Measurements from ENCODE around the gene MMRN2.
A peak's percentile ranks its signal among the peaks of the same experiment; 100 is the strongest.
"Not testable (repeated sequence)": the region's sequence is repeated elsewhere in the genome, so short reads cannot be mapped to it uniquely, and the experiment has no call there.

MMRN2 gene

DNA sequence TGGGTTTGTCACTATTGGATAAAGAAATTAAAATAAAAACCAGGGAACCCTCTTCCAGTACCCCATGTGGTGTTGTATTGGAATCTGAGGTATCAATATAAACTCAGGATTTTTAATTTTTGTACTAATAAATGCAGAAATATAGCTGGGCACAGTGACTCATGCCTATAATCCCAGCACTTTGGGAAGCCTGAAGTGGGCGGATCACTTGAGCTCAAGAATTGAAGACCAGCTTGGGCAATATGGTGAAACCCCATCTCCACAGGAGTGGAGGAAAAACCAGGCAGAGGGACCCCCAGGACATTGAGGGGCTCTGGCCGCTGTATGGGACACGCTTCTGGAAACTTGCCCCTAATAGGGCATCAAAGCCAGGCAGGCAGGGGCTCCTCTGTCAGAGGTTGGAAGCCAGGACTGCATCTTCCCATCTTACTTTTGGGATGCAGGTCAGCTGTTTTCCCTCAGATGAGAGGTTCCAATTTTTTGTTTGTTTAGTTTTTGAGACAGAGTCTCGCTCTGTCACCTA is 21.9 kb upstream of the MMRN2 start:
- Histone ChIP-seq H3K36me3 (ENCODE audit: control insufficient read depth in 1 of 2, insufficient read depth in 2 of 2, low read length in 2 of 2) (no peaks in the 10 kb centered on the region), H3K27ac (ENCODE audit: low read length) (no peak overlapping the region), H3K27me3 (ENCODE audit: low read depth, low read length) (no peaks in the 10 kb centered on the region), H3K4me1 (ENCODE audit: control insufficient read depth in 1 of 2, insufficient read depth in 2 of 2, low read length in 2 of 2) (peaks cover 6 to 14% of the 10 kb centered on the region in 2 donors), H3K4me3 (ENCODE audit: low read depth in 1 of 2, low read length in 2 of 2) (no peak overlapping the region), H3K9me3 (ENCODE audit: control insufficient read depth in 1 of 2, low read length in 2 of 2) (no peaks in the 10 kb centered on the region)

DNA sequence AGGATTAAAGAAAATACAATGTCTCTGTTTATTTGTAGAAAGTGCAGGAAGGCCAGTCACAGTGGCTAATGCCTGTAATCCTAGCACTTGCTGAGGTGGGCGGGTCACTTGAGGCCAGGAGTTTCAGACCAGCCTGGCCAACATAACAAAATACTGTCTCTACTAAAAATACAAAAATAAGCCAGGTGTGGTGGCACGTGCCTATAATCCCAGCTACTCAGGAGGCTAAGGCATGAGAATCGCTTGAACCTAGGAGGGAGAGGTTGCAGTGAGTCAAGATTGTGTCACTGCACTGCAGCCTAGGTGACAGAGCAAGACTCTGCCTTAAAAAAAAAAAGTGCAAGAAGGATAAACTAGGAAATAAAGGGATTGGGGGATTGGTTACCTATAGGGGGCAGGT is 21.0 kb upstream of the MMRN2 start:
- H3K4me3 ChIP-seq (ENCODE audit: low read depth in 1 of 2, low read length in 2 of 2); H3K27ac ChIP-seq (ENCODE audit: low read length); H3K27me3 ChIP-seq (ENCODE audit: low read depth, low read length); H3K36me3 ChIP-seq (ENCODE audit: control insufficient read depth in 1 of 2, insufficient read depth in 2 of 2, low read length in 2 of 2); H3K9me3 ChIP-seq (ENCODE audit: control insufficient read depth in 1 of 2, low read length in 2 of 2): not testable (repeated sequence)
- peaks cover 6 to 14% of the 10 kb centered on the region in 2 donors for H3K4me1 ChIP-seq (ENCODE audit: control insufficient read depth in 1 of 2, insufficient read depth in 2 of 2, low read length in 2 of 2)

DNA sequence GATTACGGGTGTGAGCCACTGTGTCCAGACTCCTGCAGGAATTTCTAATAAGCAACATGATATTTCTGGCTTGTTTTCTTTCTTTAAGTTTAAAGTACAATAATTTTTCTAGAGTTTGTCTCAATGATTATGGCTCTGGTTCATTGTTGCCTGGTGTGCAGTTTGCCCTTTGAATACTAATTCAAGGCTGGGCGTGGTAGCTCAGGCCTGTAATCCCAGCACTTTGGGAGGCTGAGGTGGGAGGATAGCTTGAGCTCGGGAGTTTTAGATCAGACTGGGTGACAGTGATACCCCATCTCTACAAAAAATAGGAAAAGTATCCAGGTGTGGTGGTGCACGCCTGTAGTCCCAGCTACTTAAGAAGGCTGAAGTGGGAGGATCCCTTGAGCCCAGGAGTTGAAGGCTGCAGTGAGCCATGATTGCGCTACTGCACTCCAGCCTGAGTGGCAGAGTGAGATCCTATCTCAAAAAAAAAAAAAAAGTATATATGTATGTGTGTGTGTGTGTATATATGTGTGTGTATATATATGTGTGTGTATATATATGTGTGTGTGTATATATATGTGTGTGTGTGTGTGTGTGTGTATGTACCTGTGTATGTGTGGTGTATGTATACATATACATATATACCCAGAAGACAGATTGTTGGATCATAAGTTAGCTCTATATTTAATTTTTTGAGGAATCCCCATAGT is 19.1 kb upstream of the MMRN2 start:
- Histone ChIP-seq H3K4me3 (ENCODE audit: low read depth in 1 of 2, low read length in 2 of 2) (no peak overlapping the region), H3K27ac (ENCODE audit: low read length) (no peak overlapping the region), H3K36me3 (ENCODE audit: control insufficient read depth in 1 of 2, insufficient read depth in 2 of 2, low read length in 2 of 2) (no peaks in the 10 kb centered on the region), H3K4me1 (ENCODE audit: control insufficient read depth in 1 of 2, insufficient read depth in 2 of 2, low read length in 2 of 2) (peaks cover 6 to 20% of the 10 kb centered on the region in 2 donors), H3K27me3 (ENCODE audit: low read depth, low read length) (no peaks in the 10 kb centered on the region), H3K9me3 (ENCODE audit: control insufficient read depth in 1 of 2, low read length in 2 of 2) (no peaks in the 10 kb centered on the region)

DNA sequence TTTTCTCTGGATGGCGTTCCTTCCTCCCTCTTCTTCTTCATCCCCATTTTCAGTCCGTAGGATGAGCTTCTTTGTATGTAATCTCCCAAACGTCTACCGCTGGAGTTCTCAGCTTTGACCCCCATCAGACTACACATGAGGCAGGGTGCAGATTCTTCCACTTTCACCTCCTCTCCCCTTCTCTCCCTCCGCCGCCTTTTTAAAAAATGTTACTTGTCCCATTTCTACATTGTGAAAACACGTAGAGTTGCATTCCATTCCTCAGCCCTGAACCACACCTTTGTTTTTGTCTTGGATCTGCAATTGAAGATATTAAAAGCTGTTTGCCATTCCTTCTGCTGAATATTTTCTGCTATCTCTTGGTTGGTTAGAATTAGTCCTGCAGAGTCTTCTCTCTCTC is 17.1 kb upstream of the MMRN2 start:
- Histone ChIP-seq H3K27me3 (ENCODE audit: low read depth, low read length) (no peaks in the 10 kb centered on the region), H3K27ac (ENCODE audit: low read length) (no peak overlapping the region), H3K9me3 (ENCODE audit: control insufficient read depth in 1 of 2, low read length in 2 of 2) (no peaks in the 10 kb centered on the region), H3K36me3 (ENCODE audit: control insufficient read depth in 1 of 2, insufficient read depth in 2 of 2, low read length in 2 of 2) (peaks cover 0 to 6% of the 10 kb centered on the region in 2 donors), H3K4me1 (ENCODE audit: control insufficient read depth in 1 of 2, insufficient read depth in 2 of 2, low read length in 2 of 2) (peaks cover 5 to 21% of the 10 kb centered on the region in 2 donors), H3K4me3 (ENCODE audit: low read depth in 1 of 2, low read length in 2 of 2) (no peak overlapping the region)

DNA sequence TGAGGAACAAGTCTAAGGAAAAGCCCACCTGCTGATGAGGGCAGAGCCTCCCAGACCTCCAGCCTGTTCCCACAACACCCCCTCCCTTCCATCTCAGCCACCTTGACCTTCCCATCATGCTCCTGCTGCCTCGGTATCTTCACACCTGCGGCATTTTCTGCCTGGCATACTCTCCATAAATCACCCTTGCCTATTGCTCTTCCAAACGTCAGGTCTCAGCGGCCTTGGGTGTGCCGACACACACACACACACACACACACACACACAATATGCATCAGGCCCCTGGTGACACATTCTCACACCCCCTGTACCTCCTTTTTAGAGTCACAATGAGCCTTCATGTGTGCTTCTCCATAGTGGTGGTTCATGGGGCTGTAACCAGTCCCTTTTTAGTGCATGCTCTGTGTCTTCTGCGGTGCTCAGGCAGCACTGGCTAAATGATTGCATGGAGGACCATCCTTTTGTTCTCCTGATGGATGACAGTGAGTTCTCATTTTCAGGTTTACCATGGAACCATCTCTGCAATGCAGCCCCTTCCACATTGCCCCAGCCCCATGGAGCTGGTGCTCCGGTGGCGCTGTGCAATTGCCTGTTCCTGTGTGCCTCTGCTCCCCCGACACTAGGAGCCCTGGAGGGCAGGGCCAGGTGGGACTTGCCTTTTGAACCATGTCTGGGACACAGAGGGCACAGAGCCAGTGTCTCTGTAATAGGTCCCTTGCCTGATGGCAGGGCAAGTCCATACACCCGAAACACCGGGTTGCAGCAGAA is 15.4 kb upstream of the MMRN2 start:
- Histone ChIP-seq H3K4me1 (ENCODE audit: control insufficient read depth in 1 of 2, insufficient read depth in 2 of 2, low read length in 2 of 2) (peaks cover 8 to 33% of the 10 kb centered on the region in 2 donors), H3K27me3 (ENCODE audit: low read depth, low read length) (no peaks in the 10 kb centered on the region), H3K9me3 (ENCODE audit: control insufficient read depth in 1 of 2, low read length in 2 of 2) (no peaks in the 10 kb centered on the region), H3K36me3 (ENCODE audit: control insufficient read depth in 1 of 2, insufficient read depth in 2 of 2, low read length in 2 of 2) (peaks cover 0 to 6% of the 10 kb centered on the region in 2 donors), H3K27ac (ENCODE audit: low read length) (no peak overlapping the region), H3K4me3 (ENCODE audit: low read depth in 1 of 2, low read length in 2 of 2) (no peak overlapping the region)

DNA sequence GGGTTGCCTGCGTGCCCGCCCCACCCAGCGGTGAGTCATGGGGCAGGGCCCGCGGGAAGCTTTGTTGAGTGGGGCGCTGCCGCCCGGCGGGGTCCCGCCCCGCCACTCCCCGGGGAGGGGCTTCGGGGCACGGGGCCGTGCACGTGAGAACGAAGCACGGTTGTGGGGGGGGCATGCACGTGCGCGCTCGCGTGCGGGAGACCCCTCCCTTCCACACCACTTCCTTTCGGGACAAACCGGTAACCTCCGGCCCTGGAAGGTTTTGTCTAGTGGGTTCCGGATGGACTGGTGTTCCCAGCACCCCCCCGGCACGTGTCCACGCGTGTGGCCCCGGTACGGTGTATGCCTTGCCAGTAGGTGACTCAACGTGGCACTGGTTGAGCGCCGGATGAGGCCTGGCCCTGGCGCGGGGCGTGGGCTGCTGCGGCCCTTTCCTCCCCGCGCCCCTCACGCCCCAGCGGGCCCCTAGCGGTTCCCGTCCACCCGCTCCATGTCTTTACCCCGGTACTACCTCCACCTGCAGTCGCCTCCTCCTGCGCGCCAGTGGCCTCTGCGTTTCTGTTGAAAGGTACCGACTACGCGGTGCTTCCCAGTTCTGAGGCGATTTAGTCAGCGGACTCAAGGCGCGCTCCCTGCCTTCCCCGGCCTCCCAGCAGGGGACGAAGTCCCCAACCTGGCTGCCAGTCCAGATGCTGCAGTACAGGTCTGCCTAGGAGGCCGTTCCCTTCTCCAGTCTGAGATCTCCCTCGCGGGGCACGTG is 14.0 kb upstream of the MMRN2 start:
- Histone ChIP-seq H3K4me3 (ENCODE audit: low read depth in 1 of 2, low read length in 2 of 2) (peak overlapping the region; percentile 60 to 76), H3K9me3 (ENCODE audit: control insufficient read depth in 1 of 2, low read length in 2 of 2) (no peaks in the 10 kb centered on the region), H3K4me1 (ENCODE audit: control insufficient read depth in 1 of 2, insufficient read depth in 2 of 2, low read length in 2 of 2) (peaks cover 10 to 47% of the 10 kb centered on the region in 2 donors), H3K27ac (ENCODE audit: low read length) (peak overlapping the region; percentile 87), H3K27me3 (ENCODE audit: low read depth, low read length) (no peaks in the 10 kb centered on the region), H3K36me3 (ENCODE audit: control insufficient read depth in 1 of 2, insufficient read depth in 2 of 2, low read length in 2 of 2) (peaks cover 0 to 6% of the 10 kb centered on the region in 2 donors)

DNA sequence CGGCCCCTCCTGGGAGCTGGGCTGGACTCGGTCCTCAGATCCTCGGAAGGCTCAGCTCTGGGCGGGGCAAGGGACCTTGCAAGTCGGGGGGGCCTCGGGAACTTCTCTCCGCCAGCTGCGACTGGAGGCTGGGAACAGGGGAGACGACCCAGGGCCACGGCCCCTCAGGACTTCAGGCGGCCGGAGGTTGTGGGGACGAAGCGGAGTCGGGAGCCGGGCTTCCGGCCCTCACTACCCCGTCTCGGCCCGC is 13.5 kb upstream of the MMRN2 start:
- H3K4me1 ChIP-seq (ENCODE audit: control insufficient read depth in 1 of 2, insufficient read depth in 2 of 2, low read length in 2 of 2): peaks cover 13 to 52% of the 10 kb centered on the region in 2 donors
- H3K27ac ChIP-seq (ENCODE audit: low read length): peak overlapping the region; percentile 87
- H3K27me3 ChIP-seq (ENCODE audit: low read depth, low read length): no peaks in the 10 kb centered on the region
- peaks cover 0 to 6% of the 10 kb centered on the region in 2 donors for H3K36me3 ChIP-seq (ENCODE audit: control insufficient read depth in 1 of 2, insufficient read depth in 2 of 2, low read length in 2 of 2)
- H3K9me3 ChIP-seq (ENCODE audit: control insufficient read depth in 1 of 2, low read length in 2 of 2): no peaks in the 10 kb centered on the region
- H3K4me3 ChIP-seq (ENCODE audit: low read depth in 1 of 2, low read length in 2 of 2): peak overlapping the region; percentile 60 to 76

DNA sequence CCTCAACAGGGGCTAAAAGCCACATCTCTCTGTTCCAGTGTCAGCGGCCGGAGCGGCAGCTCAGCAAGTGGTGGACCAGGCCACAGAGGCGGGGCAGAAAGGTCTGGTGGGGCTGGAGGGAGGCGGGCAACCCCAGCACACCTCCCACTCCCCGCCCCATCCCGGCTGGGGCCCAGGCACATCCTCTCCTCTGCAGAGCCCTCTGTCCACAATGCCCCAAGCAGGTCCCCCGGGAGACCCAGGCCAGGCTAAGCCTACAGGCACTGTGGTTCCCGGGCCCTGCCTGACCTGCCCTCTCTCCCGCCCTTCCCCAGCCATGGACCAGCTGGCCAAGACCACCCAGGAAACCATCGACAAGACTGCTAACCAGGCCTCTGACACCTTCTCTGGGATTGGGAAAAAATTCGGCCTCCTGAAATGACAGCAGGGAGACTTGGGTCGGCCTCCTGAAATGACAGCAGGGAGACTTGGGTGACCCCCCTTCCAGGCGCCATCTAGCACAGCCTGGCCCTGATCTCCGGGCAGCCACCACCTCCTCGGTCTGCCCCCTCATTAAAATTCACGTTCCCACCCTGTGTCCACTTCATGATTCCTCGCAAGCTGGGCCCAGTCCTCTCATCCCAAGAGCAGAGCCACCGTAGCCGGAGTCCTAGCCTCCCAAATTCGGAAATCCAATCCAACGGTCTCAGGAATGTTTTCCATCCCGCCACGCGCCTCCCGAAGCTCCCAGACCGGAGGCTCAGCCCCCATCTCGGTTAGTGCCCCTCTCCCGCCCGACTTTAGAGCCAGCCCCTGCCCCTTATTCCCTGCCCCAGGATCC is 13.0 kb upstream of the MMRN2 start:
- H3K4me1 ChIP-seq (ENCODE audit: control insufficient read depth in 1 of 2, insufficient read depth in 2 of 2, low read length in 2 of 2): peaks cover 13 to 53% of the 10 kb centered on the region in 2 donors
- H3K4me3 ChIP-seq (ENCODE audit: low read depth in 1 of 2, low read length in 2 of 2): peak overlapping the region; percentile 60 to 76
- H3K27me3 ChIP-seq (ENCODE audit: low read depth, low read length): no peaks in the 10 kb centered on the region
- H3K36me3 ChIP-seq (ENCODE audit: control insufficient read depth in 1 of 2, insufficient read depth in 2 of 2, low read length in 2 of 2): peaks cover 0 to 6% of the 10 kb centered on the region in 2 donors
- no peaks in the 10 kb centered on the region for H3K9me3 ChIP-seq (ENCODE audit: control insufficient read depth in 1 of 2, low read length in 2 of 2)
- H3K27ac ChIP-seq (ENCODE audit: low read length): peak overlapping the region; percentile 87

DNA sequence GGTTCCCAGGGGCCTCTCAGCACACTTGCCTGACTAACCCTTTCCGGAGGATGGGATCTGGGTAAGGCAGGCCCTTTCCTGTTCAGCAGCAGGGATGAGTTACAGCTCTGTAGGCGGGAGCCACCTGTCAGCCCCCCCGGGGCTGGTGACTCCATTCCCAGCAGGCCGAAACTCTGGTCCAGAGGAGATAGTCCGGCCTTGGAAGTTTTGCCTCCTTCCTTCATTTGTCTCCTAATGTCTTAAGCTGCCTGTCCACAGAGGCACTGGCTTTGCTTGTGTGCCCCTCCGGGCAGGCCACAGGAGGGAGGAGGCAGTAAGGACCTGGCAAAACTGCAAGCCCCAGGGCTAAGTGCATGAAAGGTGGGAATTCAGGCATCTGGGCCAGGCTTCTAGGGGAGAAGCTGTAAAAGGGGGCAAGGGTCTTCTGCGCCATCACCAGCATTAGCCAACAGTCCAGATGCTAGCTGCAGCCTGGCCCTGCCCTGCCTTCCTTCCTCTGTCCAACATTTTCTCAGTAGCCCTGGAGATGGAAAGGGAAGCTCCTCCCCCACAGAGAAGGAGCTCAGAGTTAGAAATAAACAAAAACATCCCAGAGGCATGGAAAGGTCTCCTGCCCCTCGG is 12.1 kb upstream of the MMRN2 start:
- Histone ChIP-seq H3K27me3 (ENCODE audit: low read depth, low read length) (no peaks in the 10 kb centered on the region), H3K27ac (ENCODE audit: low read length) (peak overlapping the region; percentile 87), H3K4me1 (ENCODE audit: control insufficient read depth in 1 of 2, insufficient read depth in 2 of 2, low read length in 2 of 2) (peaks cover 13 to 53% of the 10 kb centered on the region in 2 donors), H3K9me3 (ENCODE audit: control insufficient read depth in 1 of 2, low read length in 2 of 2) (no peaks in the 10 kb centered on the region), H3K36me3 (ENCODE audit: control insufficient read depth in 1 of 2, insufficient read depth in 2 of 2, low read length in 2 of 2) (peaks cover 0 to 6% of the 10 kb centered on the region in 2 donors), H3K4me3 (ENCODE audit: low read depth in 1 of 2, low read length in 2 of 2) (peak overlapping the region; percentile 60 to 76)

DNA sequence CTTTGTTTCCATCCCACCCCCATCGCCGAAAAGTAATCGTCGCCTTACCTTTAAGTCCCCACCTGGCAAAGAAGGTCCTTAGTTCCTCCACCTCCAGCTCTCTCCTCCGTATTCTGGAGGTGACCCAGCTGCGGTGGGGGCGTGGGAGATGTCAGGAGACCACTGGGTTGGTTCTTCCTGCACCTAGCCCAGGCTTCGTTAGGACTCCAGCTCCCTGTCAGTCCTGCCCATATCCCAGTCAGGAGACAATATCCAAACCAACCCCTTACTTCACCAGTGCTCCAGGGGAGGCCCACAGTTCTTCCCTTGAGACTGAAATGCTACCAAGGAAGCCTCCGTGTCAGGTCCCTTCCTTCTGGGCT is 11.6 kb upstream of the MMRN2 start:
- Histone ChIP-seq H3K4me1 (ENCODE audit: control insufficient read depth in 1 of 2, insufficient read depth in 2 of 2, low read length in 2 of 2) (peaks cover 13 to 53% of the 10 kb centered on the region in 2 donors), H3K4me3 (ENCODE audit: low read depth in 1 of 2, low read length in 2 of 2) (peak overlapping the region; percentile 60 to 76)

More for the DNA sequence above, 11.6 kb upstream of the MMRN2 start:
- Histone ChIP-seq H3K27me3 (ENCODE audit: low read depth, low read length) (no peaks in the 10 kb centered on the region), H3K27ac (ENCODE audit: low read length) (peak overlapping the region; percentile 47), H3K9me3 (ENCODE audit: control insufficient read depth in 1 of 2, low read length in 2 of 2) (no peaks in the 10 kb centered on the region), H3K36me3 (ENCODE audit: control insufficient read depth in 1 of 2, insufficient read depth in 2 of 2, low read length in 2 of 2) (peaks cover 0 to 6% of the 10 kb centered on the region in 2 donors)
